ENCODE results near the gene IPMK. TPM values are rescaled to one million over a fixed set of nuclear protein-coding genes. Genes with fewer than 3 reads are reported as not detected.

IPMK gene
- total RNA-seq, 4 donors from 2014 or later, result 3.0 to 8.2 (median 5.6) TPM

DNA sequence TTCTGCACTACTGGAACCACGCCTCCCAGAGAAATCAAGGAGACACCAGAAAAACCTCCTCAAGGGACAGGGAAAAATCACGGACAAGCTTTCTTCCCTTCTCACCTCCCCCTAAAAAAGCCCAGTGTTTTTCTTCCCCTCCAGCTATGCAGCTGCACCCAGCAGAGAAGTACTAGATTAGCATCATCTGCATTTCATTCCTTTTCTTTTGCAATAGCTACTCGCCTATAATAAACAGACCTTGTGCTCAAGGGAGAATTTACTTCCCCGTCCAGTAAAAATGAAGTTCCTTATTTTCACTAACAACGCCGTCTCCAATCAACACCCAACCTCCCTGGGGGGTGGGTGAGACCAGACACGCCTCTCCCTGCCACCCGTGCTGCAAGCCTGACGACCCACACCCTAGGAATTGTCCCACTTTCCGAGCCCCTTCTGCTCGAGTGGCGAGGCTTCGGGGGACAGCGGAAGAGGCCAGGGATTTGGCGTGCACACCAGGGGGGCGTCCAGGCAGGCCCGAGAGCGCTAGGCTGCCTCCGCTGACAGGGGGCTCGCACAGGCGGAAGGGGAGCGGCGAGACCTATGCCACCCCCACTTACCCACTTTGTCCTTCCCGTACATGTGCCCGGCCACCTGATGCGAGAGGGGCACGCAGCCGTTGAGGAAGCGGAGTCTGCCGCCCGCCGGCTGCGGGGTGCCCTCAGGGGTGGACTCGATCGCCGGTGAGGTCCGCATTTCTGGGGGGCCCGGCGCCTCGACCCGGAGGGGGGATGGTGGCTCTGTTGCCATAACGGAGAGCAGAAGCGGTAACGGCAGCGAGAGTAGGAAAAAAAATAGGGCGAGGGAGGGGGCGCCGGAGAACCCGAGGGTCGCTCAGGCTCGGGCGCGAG lies 625 bp downstream of the IPMK start:
- ATAC-seq (peak; percentile 21 to 32), DNase-seq (peak; percentile 48 to 55)
- peak overlapping the region; percentile 88 to 97 (median 96) for H3K27ac ChIP-seq
- H3K36me3 ChIP-seq, result no peaks in the 10 kb centered on the region
- intact Hi-C loops (cut with DNase I; ENCODE audit: low total_unique reads) (loop anchor here (5.0 to 10.0 kb wide), 2 partner anchors 1458 to 1640 kb away; partner anchors contain the start of gene CCDC6), in situ Hi-C loops (cut with MboI; ENCODE audit: low sequenced_read_pairs in 4 of 4) (no loop called here)
- peak overlapping the region; percentile 62 to 89 (median 84) for H3K4me3 ChIP-seq
- TF ChIP-seq POLR2A (IDR thresholded peaks at IDR 0.05), result no peak
- TF ChIP-seq, protein P1, sequence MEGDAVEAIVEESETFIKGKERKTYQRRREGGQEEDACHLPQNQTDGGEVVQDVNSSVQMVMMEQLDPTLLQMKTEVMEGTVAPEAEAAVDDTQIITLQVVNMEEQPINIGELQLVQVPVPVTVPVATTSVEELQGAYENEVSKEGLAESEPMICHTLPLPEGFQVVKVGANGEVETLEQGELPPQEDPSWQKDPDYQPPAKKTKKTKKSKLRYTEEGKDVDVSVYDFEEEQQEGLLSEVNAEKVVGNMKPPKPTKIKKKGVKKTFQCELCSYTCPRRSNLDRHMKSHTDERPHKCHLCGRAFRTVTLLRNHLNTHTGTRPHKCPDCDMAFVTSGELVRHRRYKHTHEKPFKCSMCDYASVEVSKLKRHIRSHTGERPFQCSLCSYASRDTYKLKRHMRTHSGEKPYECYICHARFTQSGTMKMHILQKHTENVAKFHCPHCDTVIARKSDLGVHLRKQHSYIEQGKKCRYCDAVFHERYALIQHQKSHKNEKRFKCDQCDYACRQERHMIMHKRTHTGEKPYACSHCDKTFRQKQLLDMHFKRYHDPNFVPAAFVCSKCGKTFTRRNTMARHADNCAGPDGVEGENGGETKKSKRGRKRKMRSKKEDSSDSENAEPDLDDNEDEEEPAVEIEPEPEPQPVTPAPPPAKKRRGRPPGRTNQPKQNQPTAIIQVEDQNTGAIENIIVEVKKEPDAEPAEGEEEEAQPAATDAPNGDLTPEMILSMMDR (IDR thresholded peaks at IDR 0.05 in 4 of 5, conservative IDR thresholded peaks at IDR 0.05 in 1 of 5), result no peak
- no peaks in the 10 kb centered on the region for H3K9me3 ChIP-seq
- H3K4me1 ChIP-seq, result peaks cover 24 to 33% of the 10 kb centered on the region in 2 donors
- no peaks in the 10 kb centered on the region for H3K27me3 ChIP-seq

DNA sequence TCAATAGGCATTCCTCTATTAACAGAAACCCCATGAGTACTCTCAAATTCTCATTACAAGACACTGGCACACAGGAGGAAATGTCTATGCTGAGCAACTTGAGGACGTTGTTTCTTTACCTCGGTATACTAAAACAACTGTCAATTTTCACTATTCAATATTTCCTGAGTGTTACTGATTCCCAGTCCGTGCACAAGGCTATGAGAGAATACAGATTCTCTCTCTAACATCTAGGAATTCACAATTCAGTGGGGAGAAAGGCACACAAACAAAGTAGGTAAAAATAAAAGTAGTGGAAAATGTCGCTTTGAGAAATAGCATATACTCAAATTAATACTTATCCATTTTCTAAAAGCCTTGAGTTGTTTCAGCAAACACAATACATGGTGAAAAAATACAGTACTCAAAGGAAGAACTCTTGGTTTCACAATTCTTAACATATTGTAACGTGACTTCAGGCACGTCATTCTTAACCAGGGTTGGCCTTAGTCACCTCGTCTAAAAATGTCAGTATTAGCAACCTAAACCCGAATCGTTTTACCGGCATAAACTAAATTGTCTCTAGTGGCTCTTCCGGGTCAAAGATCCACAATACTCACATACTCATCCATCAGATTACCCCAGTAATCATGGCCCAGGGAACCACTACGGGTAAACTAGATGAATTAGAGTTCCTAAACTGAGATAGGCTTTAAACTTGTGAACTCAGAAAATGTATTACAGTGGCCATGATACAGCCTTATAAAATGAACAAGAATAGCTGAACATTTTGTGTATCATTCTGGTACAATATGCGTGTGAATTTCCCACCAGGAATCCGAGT lies 1.5 kb downstream of the IPMK start:
- Histone ChIP-seq H3K4me3 (peak overlapping the region; percentile 62 to 89 (median 84)), H3K27me3 (no peaks in the 10 kb centered on the region), H3K27ac (peak overlapping the region; percentile 88 to 97 (median 96)), H3K4me1 (peaks cover 20 to 33% of the 10 kb centered on the region in 2 donors), H3K9me3 (no peaks in the 10 kb centered on the region), H3K36me3 (no peaks in the 10 kb centered on the region)
- intact Hi-C loops (cut with DNase I; ENCODE audit: low total_unique reads) (loop anchor here (5.0 to 10.0 kb wide), 2 partner anchors 1459 to 1641 kb away; partner anchors contain the start of gene CCDC6), in situ Hi-C loops (cut with MboI; ENCODE audit: low sequenced_read_pairs in 4 of 4) (no loop called here)
- ATAC-seq (peak; percentile 31), DNase-seq (peak; percentile 28 to 36)
- TF ChIP-seq, protein P1 (IDR thresholded peaks at IDR 0.05 in 4 of 5, conservative IDR thresholded peaks at IDR 0.05 in 1 of 5), result no peak
- TF ChIP-seq POLR2A (IDR thresholded peaks at IDR 0.05), result peak in 1 of 2 donors; percentile 22

DNA sequence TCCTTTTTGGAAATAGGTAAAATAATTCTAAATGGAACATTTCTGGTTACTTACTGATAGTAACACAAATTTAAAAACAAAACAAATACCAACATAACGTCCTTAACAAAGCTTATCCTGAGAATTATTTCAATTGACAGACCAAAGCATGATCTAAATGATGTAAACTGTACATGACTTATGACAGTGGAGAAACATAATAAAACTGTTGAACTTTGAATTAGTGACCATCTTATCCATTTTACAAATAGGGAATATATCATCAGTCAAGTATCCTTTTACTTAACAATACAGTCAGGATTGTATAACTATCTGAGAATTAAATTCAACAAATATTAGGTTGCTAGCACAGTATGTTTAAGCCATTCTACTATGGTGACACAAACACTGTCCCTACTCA lies 2.4 kb downstream of the IPMK start:
- no peak for TF ChIP-seq POLR2A (IDR thresholded peaks at IDR 0.05)
- TF ChIP-seq, protein P1 (IDR thresholded peaks at IDR 0.05 in 4 of 5, conservative IDR thresholded peaks at IDR 0.05 in 1 of 5), result no peak

DNA sequence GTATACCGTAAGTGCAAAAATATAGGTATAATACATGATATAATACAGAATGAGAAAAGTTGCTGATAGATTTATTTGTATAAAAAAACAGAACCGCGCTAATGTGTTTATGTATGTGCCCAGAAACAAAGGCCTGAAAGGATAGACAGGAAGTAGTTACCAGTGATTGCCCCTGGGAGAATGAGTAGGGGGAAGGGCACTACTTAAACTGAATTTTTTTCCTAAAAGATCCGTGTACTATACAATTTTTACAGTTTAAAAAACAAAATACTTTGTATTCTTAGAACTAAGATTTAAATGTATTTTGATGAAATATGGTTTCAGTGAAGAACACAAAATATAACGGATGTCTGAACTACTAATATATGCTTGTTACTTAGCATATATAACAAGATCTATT lies 2.9 kb downstream of the IPMK start:
- in situ Hi-C loops (cut with MboI; ENCODE audit: low sequenced_read_pairs in 4 of 4) (no loop called here), intact Hi-C loops (cut with DNase I; ENCODE audit: low total_unique reads) (loop anchor here (5.0 to 10.0 kb wide), 3 partner anchors 72 to 1643 kb away; partner anchors contain the start of gene CCDC6)
- Histone ChIP-seq H3K4me3 (no peak overlapping the region), H3K9me3 (no peaks in the 10 kb centered on the region), H3K36me3 (no peaks in the 10 kb centered on the region), H3K4me1 (peaks cover 15 to 23% of the 10 kb centered on the region in 2 donors), H3K27ac (peak overlapping the region in 2 of 4 donors; percentile 95 to 96), H3K27me3 (no peaks in the 10 kb centered on the region)
- ATAC-seq, result no peak
- DNase-seq, result no peak
- TF ChIP-seq, protein P1 (IDR thresholded peaks at IDR 0.05 in 4 of 5, conservative IDR thresholded peaks at IDR 0.05 in 1 of 5), result no peak
- no peak for TF ChIP-seq POLR2A (IDR thresholded peaks at IDR 0.05)

More for the DNA sequence above, 2.4 kb downstream of the IPMK start:
- in situ Hi-C loops (cut with MboI; ENCODE audit: low sequenced_read_pairs in 4 of 4) (no loop called here), intact Hi-C loops (cut with DNase I; ENCODE audit: low total_unique reads) (loop anchor here (5.0 to 10.0 kb wide), 2 partner anchors 1460 to 1642 kb away; partner anchors contain the start of gene CCDC6)
- peak overlapping the region in 1 of 4 donors; percentile 89 for H3K4me3 ChIP-seq
- H3K27me3 ChIP-seq, result no peaks in the 10 kb centered on the region
- no peak for DNase-seq
- ATAC-seq, result no peak
- H3K27ac ChIP-seq, result peak overlapping the region; percentile 88 to 97 (median 96)
- no peaks in the 10 kb centered on the region for H3K36me3 ChIP-seq
- H3K9me3 ChIP-seq, result no peaks in the 10 kb centered on the region
- H3K4me1 ChIP-seq, result peaks cover 15 to 27% of the 10 kb centered on the region in 2 donors

Data from gastrocnemius medialis (tissue), 4 donors.